HCT116 (cell line): ENCODE data around the gene MACF1. TPM values are rescaled to one million over a fixed set of nuclear protein-coding genes. Genes with fewer than 3 reads are reported as not detected.

Experiments used
- ATAC-seq: fragments of 200-7000 bp; cut with Tn5 transposase; 2 replicates; pipeline ENCODE4 v1.9.1; 2020; ENCODE audit warnings: mild to moderate bottlenecking, moderate library complexity
- BruUV-seq: library from RNA; stranded (reverse); fragments of 400-500 nt; replicated peaks from 2 replicates; lab custom pipeline; 2021; lab: Mats Ljungman, UMichigan
- CTCF ChIA-PET: fragments of 300-600 bp; sonication (Branson Sonifier 250); formaldehyde crosslinking; loops from one replicate; lab custom pipeline; 2021; ENCODE audit warnings: antibody characterized with exemption; lab: Charles Lee
- POLR2A ChIA-PET: fragments of 300-600, 350-600 bp; sonication (Branson Sonifier 250); formaldehyde crosslinking; loops from one replicate; lab custom pipeline; 2021; ENCODE audit warnings: antibody characterized with exemption; lab: Charles Lee
- RAD21 ChIA-PET, 2 experiments: fragments of 300-600 bp; sonication (Branson Sonifier 250); formaldehyde crosslinking; loops; one replicate each; lab custom pipeline; 2023; ENCODE audit warnings: low total read pairs in 2 of 2; ENCODE audit not compliant: uncharacterized antibody in 2 of 2, unreplicated experiment in 2 of 2, low non-redundant PET in 1 of 2; lab: Charles Lee
- DNase-seq: peaks from one replicate; pipeline ENCODE4 v3.0.0-alpha.2; 2010; ENCODE audit warnings: low read depth, low spot score
- H2AFZ ChIP-seq: fragments of 200-600 bp; shearing (Covaris generic), sonication (generic); 2 replicates; pipeline ENCODE4 v1.6.1; 2017; ENCODE audit warnings: low read depth, mixed run types, mixed read lengths, antibody characterized with exemption, low read length; ENCODE audit not compliant: poor library complexity, severe bottlenecking
- H3K27ac ChIP-seq: 2 replicates; pipeline ENCODE4 v1.5.1; 2012; ENCODE audit warnings: low read depth, low read length
- H3K27me3 ChIP-seq: fragments of 200-600 bp; sonication (generic); 2 replicates; pipeline ENCODE4 v1.6.1; 2016; ENCODE audit warnings: mixed run types, low read length, mixed read lengths; ENCODE audit not compliant: insufficient read depth
- H3K36me3 ChIP-seq, 2 experiments: fragments of 200-500 bp in 1 of 2; fragments of 200-600 bp in 1 of 2; sonication (Bioruptor generic) in 1 of 2; sonication (generic) in 1 of 2; 2 replicates each; pipeline versions ENCODE4 v1.5.1 to v1.6.1; 2014 to 2016; ENCODE audit warnings: low read length in 2 of 2, inconsistent platforms in 1 of 2, mixed read lengths in 1 of 2, mixed run types in 1 of 2; ENCODE audit not compliant: insufficient read depth in 2 of 2, control insufficient read depth in 1 of 2
- H3K4me1 ChIP-seq, 2 experiments: fragments of 200-600 bp in 1 of 2; sonication (generic) in 1 of 2; 2 replicates each; pipeline versions ENCODE4 v1.5.1 to v1.6.1; 2012 to 2017; ENCODE audit warnings: low read length in 2 of 2, inconsistent platforms in 1 of 2, mild to moderate bottlenecking in 1 of 2, mixed read lengths in 1 of 2, mixed run types in 1 of 2, moderate library complexity in 1 of 2; ENCODE audit not compliant: insufficient read depth in 2 of 2, control insufficient read depth in 1 of 2
- H3K4me2 ChIP-seq: fragments of 200-600 bp; sonication (generic); 2 replicates; pipeline ENCODE4 v1.6.1; 2017; ENCODE audit warnings: mixed run types, low read length, mixed read lengths
- H3K4me3 ChIP-seq, 2 experiments: fragments of 200-600 bp in 1 of 2; sonication (generic) in 1 of 2; replicated peaks in 1 of 2; 2 replicates each; pipeline ENCODE4 v1.5.1; 2011 to 2016; ENCODE audit warnings: low read length in 2 of 2, control low read depth in 1 of 2, low read depth in 1 of 2, mild to moderate bottlenecking in 1 of 2, mixed read lengths in 1 of 2, mixed run types in 1 of 2
- H3K79me2 ChIP-seq: fragments of 200-600 bp; sonication (generic); 2 replicates; pipeline ENCODE4 v1.6.1; 2017; ENCODE audit warnings: mild to moderate bottlenecking, mixed run types, low read length, moderate library complexity, mixed read lengths; ENCODE audit not compliant: insufficient read depth
- H3K9ac ChIP-seq: fragments of 200-600 bp; sonication (generic); 2 replicates; pipeline ENCODE4 v1.6.1; 2016; ENCODE audit warnings: low read length, mixed read lengths
- H3K9me2 ChIP-seq: fragments of 200-600 bp; sonication (generic), shearing (Covaris generic); 2 replicates; pipeline ENCODE4 v1.6.1; 2017; ENCODE audit warnings: mixed run types, mild to moderate bottlenecking, moderate library complexity; ENCODE audit not compliant: insufficient read depth
- H3K9me3 ChIP-seq, 2 experiments: fragments of 200-500 bp in 1 of 2; fragments of 200-600 bp in 1 of 2; sonication (Bioruptor generic) in 1 of 2; sonication (generic) in 1 of 2; 2 replicates each; pipeline ENCODE4 v1.6.1; 2014 to 2017; ENCODE audit warnings: low read length in 2 of 2, mixed read lengths in 2 of 2, inconsistent platforms in 1 of 2, low read depth in 1 of 2, mild to moderate bottlenecking in 1 of 2, mixed run types in 1 of 2, moderate library complexity in 1 of 2; ENCODE audit not compliant: control insufficient read depth in 1 of 2, insufficient read depth in 1 of 2
- H4K20me1 ChIP-seq: fragments of 200-600 bp; sonication (generic), shearing (Covaris generic); 2 replicates; pipeline ENCODE4 v1.6.1; 2017; ENCODE audit warnings: mixed run types, mild to moderate bottlenecking, moderate library complexity; ENCODE audit not compliant: insufficient read depth
- CBX3 ChIP-seq: IDR thresholded peaks from 2 replicates; pipeline ENCODE4 v1.6.1; 2012; ENCODE audit warnings: low read depth
- CEBPB ChIP-seq: IDR thresholded peaks from 2 replicates; pipeline ENCODE4 v1.6.1; 2012; ENCODE audit warnings: low read depth
- EZH2phosphoT487 ChIP-seq: fragments of 200-600 bp; IDR thresholded peaks from 2 replicates; pipeline ENCODE4 v1.6.1; 2018; ENCODE audit warnings: antibody characterized with exemption, borderline replicate concordance
- FOSL1 ChIP-seq: IDR thresholded peaks from 2 replicates; pipeline ENCODE4 v1.6.1; 2012; ENCODE audit warnings: low read depth
- POLR2A ChIP-seq: IDR thresholded peaks from 2 replicates; pipeline ENCODE4 v1.7.0; 2011; ENCODE audit warnings: borderline replicate concordance; ENCODE audit not compliant: insufficient read depth, insufficient read length; ENCODE audit errors: extremely low read depth
- POLR2AphosphoS5 ChIP-seq: IDR thresholded peaks from 2 replicates; pipeline ENCODE4 v1.6.1; 2011; ENCODE audit warnings: mild to moderate bottlenecking, low read depth, low read length, moderate library complexity
- RAD21 ChIP-seq: IDR thresholded peaks from 2 replicates; pipeline ENCODE4 v1.6.1; 2012; ENCODE audit warnings: low read depth, mild to moderate bottlenecking
- SIN3A ChIP-seq: IDR thresholded peaks from 2 replicates; pipeline ENCODE4 v1.6.1; 2012; ENCODE audit warnings: low read depth
- YY1 ChIP-seq: IDR thresholded peaks from 2 replicates; pipeline ENCODE4 v1.6.1; 2011; ENCODE audit warnings: low read length, low read depth, moderate library complexity, mild to moderate bottlenecking; ENCODE audit not compliant: insufficient replicate concordance; ENCODE audit errors: extremely low read depth
- ZNF274 ChIP-seq: fragments of 200-500 bp; sonication (Bioruptor generic); IDR thresholded peaks from 2 replicates; pipeline ENCODE4 v1.6.1; 2014; ENCODE audit warnings: mild to moderate bottlenecking, low read depth, low read length, inconsistent platforms
- intact Hi-C: fragments of 100-400 bp; cut with micrococcal nuclease; formaldehyde crosslinking; loops from 2 replicates; pipeline ENCODE4 v1.10.0; 2022
- total RNA-seq: library from RNA; stranded (reverse); gene quantifications from one replicate; pipeline ENCODE4 v1.2.1, GENCODE V29; 2021; ENCODE audit not compliant: unreplicated experiment
- TF ChIP-seq, protein P1 (sequence below): IDR thresholded peaks from 2 replicates; pipeline ENCODE4 v1.6.1; 2012
- TF ChIP-seq, protein P2 (sequence below): IDR thresholded peaks from 2 replicates; pipeline ENCODE4 v1.6.1; 2011; ENCODE audit warnings: mild to moderate bottlenecking, low read length, moderate library complexity; ENCODE audit not compliant: insufficient replicate concordance; ENCODE audit errors: extremely low read depth
- TF ChIP-seq, protein P3 (sequence below), 3 experiments: fragments of 200-600 bp in 1 of 3; sonication (generic) in 1 of 3; IDR thresholded peaks in 2 of 3; conservative IDR thresholded peaks in 1 of 3; 2 replicates each; pipeline ENCODE4 v1.5.1; 2012 to 2017; ENCODE audit warnings: low read depth in 2 of 3, low read length in 2 of 3, antibody characterized with exemption in 1 of 3, borderline replicate concordance in 1 of 3, control low read depth in 1 of 3, mild to moderate bottlenecking in 1 of 3, mixed read lengths in 1 of 3, mixed run types in 1 of 3, moderate library complexity in 1 of 3; ENCODE audit not compliant: insufficient read depth in 1 of 3

Gene MACF1
- total RNA-seq, 1 experiment from 2014 or later = 146 TPM

GRCh38 chr1:39167632-39168209, 36.8 kb upstream of the MACF1 start:
- DNase-seq = no peak
- Histone ChIP-seq H4K20me1 (no peaks in the 10 kb centered on the region), H3K9me3 (no peaks in the 10 kb centered on the region), H3K9me2 (no peaks in the 10 kb centered on the region), H3K9ac (no peak overlapping the region), H3K4me2 (peak overlapping the region; percentile 15; the same call in 1 of the 2 replicates)
- intact Hi-C loops = no loop called here
- RAD21 ChIA-PET = no interaction called here
- BruUV-seq = no TSS peak
- no peak; the same call in 1 of the 2 replicates for ATAC-seq
- peak; percentile 71 for TF ChIP-seq CEBPB
- TF ChIP-seq POLR2AphosphoS5 = no peak
- TF ChIP-seq, all 23 proteins: peak for 1
- POLR2A ChIA-PET = no interaction called here
- Histone ChIP-seq H3K27me3 (no peaks in the 10 kb centered on the region), H3K27ac (no peak overlapping the region), H3K4me3 (no peak overlapping the region), H3K4me1 (peaks cover 5 to 6% of the 10 kb centered on the region in 2 experiments; a peak in 2 of 4 replicates), H2AFZ (no peak overlapping the region), H3K79me2 (peaks cover 15% of the 10 kb centered on the region), H3K36me3 (no peaks in the 10 kb centered on the region)
- CTCF ChIA-PET = interaction anchor here (1.8 kb wide), 1 partner anchor 69 kb away, joined by 4 read pairs; no protein-coding TSS in a partner anchor

GRCh38 chr1:39168301-39169080, 36.0 kb upstream of the MACF1 start:
- Histone ChIP-seq H3K4me2 (no peak overlapping the region), H4K20me1 (no peaks in the 10 kb centered on the region), H3K9ac (no peak overlapping the region), H2AFZ (no peak overlapping the region), H3K27ac (no peak overlapping the region), H3K27me3 (no peaks in the 10 kb centered on the region), H3K4me1 (peaks cover 6 to 7% of the 10 kb centered on the region in 2 experiments; a peak in 2 of 4 replicates), H3K4me3 (no peak overlapping the region), H3K9me3 (no peaks in the 10 kb centered on the region), H3K79me2 (peaks cover 15% of the 10 kb centered on the region), H3K36me3 (no peaks in the 10 kb centered on the region), H3K9me2 (no peaks in the 10 kb centered on the region)
- ChIA-PET POLR2A (interaction anchor here (0.6 kb wide), 1 partner anchor 391 kb away, joined by 3 read pairs; no protein-coding TSS in a partner anchor), RAD21 (no interaction called here), CTCF (interaction anchor here (1.8 kb wide), 1 partner anchor 70 kb away, joined by 4 read pairs; no protein-coding TSS in a partner anchor)
- ATAC-seq (no peak), DNase-seq (no peak)
- intact Hi-C loops = no loop called here
- BruUV-seq = no TSS peak
- TF ChIP-seq ZNF274 (no peak), YY1 (no peak), RAD21 (no peak), FOSL1 (no peak), CEBPB (no peak), POLR2A (no peak), POLR2AphosphoS5 (no peak), SIN3A (no peak), CBX3 (no peak), EZH2phosphoT487 (no peak)
- TF ChIP-seq, protein P1, sequence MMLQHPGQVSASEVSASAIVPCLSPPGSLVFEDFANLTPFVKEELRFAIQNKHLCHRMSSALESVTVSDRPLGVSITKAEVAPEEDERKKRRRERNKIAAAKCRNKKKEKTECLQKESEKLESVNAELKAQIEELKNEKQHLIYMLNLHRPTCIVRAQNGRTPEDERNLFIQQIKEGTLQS = no peak
- TF ChIP-seq, protein P2, sequence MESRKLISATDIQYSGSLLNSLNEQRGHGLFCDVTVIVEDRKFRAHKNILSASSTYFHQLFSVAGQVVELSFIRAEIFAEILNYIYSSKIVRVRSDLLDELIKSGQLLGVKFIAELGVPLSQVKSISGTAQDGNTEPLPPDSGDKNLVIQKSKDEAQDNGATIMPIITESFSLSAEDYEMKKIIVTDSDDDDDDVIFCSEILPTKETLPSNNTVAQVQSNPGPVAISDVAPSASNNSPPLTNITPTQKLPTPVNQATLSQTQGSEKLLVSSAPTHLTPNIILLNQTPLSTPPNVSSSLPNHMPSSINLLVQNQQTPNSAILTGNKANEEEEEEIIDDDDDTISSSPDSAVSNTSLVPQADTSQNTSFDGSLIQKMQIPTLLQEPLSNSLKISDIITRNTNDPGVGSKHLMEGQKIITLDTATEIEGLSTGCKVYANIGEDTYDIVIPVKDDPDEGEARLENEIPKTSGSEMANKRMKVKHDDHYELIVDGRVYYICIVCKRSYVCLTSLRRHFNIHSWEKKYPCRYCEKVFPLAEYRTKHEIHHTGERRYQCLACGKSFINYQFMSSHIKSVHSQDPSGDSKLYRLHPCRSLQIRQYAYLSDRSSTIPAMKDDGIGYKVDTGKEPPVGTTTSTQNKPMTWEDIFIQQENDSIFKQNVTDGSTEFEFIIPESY = no peak
- TF ChIP-seq, protein P3, sequence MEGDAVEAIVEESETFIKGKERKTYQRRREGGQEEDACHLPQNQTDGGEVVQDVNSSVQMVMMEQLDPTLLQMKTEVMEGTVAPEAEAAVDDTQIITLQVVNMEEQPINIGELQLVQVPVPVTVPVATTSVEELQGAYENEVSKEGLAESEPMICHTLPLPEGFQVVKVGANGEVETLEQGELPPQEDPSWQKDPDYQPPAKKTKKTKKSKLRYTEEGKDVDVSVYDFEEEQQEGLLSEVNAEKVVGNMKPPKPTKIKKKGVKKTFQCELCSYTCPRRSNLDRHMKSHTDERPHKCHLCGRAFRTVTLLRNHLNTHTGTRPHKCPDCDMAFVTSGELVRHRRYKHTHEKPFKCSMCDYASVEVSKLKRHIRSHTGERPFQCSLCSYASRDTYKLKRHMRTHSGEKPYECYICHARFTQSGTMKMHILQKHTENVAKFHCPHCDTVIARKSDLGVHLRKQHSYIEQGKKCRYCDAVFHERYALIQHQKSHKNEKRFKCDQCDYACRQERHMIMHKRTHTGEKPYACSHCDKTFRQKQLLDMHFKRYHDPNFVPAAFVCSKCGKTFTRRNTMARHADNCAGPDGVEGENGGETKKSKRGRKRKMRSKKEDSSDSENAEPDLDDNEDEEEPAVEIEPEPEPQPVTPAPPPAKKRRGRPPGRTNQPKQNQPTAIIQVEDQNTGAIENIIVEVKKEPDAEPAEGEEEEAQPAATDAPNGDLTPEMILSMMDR (IDR thresholded peaks at IDR 0.05 in 2 of 3, conservative IDR thresholded peaks at IDR 0.05 in 1 of 3; ENCODE audit: borderline replicate concordance in 1 of 3, insufficient read depth in 1 of 3, low read depth in 2 of 3, low read length in 2 of 3) = no peak
